Subcutaneous adipose tissue (tissue), 4 donors: Measurements from ENCODE around the gene HABP2. TPM values are rescaled to one million over a fixed set of nuclear protein-coding genes. Genes with fewer than 3 reads are reported as not detected.

ENCODE experiments used
- total RNA-seq, 4 donors: library from RNA; depleted of rRNA; stranded (reverse); fragments of >200 nt; gene quantifications; one replicate each; pipeline ENCODE4 v1.1.0, GENCODE V29; 2016
- TF ChIP-seq, protein P1 (sequence below): fragments of 450-650 bp; IDR thresholded peaks from one replicate; pipeline ENCODE4 v1.5.1; 2016; ENCODE audit warnings: low read depth, mild to moderate bottlenecking, control low read depth, antibody characterized with exemption, moderate library complexity

HABP2 gene
- total RNA-seq, 4 donors from 2014 or later: not detected

GRCh38 chr10:113534423-113534822, 18.4 kb upstream of the HABP2 start:
- TF ChIP-seq, protein P1, sequence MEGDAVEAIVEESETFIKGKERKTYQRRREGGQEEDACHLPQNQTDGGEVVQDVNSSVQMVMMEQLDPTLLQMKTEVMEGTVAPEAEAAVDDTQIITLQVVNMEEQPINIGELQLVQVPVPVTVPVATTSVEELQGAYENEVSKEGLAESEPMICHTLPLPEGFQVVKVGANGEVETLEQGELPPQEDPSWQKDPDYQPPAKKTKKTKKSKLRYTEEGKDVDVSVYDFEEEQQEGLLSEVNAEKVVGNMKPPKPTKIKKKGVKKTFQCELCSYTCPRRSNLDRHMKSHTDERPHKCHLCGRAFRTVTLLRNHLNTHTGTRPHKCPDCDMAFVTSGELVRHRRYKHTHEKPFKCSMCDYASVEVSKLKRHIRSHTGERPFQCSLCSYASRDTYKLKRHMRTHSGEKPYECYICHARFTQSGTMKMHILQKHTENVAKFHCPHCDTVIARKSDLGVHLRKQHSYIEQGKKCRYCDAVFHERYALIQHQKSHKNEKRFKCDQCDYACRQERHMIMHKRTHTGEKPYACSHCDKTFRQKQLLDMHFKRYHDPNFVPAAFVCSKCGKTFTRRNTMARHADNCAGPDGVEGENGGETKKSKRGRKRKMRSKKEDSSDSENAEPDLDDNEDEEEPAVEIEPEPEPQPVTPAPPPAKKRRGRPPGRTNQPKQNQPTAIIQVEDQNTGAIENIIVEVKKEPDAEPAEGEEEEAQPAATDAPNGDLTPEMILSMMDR: no peak

DNA sequence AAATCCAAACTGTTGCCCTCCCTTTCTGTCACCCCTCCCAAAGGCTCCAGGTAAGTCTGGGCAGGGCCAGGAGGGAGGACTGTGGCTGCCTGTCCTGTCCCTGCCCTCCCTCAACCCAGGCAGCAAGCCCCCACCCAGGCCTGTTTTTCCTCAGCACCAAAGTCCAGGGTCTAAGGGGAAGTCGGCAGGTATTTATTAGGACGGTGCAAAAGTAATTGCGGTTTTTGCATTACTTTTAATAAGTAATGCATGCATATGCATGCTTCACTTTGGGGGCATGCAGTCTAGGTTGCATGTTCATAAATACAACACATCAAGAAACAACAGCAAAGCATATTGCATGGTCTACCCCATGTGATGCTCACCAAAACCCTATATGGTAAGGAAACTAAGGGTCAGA, 15.2 kb upstream of the HABP2 start:
- TF ChIP-seq, protein P1: no peak

DNA sequence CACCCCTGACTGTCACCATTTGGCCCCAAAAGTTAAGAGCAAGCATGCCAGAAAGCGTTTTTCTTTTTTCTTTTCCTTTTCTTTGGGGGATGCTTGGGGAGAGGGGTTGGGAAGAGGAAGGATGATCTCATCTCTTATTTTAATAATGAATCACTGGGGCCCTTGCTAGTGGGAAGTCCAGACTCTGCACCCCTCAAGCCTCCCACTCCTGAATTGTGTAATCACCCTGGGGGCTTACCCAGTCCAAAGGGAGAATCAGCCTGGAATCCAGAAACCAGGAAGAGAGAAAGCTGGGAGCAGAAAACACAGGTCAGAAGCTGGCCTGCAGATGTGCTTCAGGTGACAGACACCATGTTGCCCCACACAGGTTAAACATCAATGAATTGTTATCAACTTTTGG, 14.7 kb upstream of the HABP2 start:
- TF ChIP-seq, protein P1: no peak

DNA sequence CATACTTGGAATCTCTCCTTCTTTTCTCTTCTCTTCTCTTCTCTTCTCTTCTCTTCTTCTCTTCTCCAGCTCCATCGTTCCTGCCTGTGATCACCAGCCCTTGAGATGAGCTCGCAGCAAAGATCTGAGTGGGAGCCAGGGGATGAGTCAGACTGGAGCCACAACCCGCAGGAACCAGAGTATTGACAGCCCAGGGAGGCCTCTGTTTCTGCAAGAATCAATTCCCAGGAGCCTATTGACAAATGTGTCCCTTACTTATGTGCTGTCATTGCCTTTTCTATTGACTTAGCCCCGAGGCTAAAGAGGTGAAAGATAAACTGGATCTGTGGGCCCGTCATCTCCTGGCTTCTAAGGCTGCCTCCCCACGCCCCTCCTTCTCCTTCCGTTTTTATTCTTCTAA, 13.1 kb upstream of the HABP2 start:
- TF ChIP-seq, protein P1: no peak

DNA sequence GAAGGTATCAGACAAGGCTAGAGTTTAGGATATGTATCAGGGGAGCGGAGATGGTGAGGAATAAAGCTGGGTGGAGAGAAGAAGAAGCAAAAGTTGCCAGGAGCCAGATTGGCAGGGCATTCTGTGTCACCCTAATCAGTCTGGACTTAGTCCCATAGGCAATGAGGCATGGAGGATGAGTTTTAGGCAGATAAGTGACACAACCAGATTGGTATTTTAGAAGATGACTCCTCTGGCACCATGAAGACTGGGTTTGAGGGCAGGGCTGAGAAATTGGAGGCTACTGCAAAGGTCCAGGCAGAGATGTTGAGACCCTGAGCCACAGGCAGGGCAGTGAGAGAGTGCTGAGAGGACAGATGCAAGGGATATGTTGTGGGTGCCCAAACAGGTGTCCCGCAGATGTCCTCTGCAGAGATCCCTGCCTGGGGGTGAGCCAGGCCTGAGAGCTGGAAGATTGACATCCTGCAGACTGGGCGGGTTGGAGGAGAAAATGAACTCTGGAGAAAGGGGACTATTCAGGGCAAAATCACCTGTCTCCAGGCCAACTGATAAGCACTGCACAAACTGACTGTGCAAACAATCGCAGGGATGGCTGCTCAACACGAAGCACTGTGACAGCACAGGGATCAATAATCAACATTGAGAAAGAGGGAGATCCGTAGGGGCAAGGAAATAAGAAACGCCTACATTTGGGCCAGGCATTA, 11.9 kb upstream of the HABP2 start:
- TF ChIP-seq, protein P1: no peak

DNA sequence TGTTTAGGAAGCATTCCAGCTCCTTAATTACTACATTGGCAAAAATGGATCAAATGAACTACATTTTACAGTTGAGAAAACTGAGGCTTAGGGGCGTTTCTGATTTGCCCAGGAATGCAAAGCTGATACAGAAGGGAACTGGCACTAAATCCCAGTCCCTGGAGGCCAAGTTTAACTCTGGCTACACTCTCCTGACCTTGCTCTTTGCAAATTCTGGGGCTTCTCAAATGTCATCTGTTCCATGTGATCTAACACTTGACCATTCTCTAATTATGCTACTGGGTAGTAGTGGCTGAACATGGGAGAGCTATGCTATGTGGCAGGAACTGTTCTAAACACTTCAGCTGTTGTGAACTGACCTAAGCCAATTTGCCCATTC, 11.3 kb upstream of the HABP2 start:
- TF ChIP-seq, protein P1: no peak

DNA sequence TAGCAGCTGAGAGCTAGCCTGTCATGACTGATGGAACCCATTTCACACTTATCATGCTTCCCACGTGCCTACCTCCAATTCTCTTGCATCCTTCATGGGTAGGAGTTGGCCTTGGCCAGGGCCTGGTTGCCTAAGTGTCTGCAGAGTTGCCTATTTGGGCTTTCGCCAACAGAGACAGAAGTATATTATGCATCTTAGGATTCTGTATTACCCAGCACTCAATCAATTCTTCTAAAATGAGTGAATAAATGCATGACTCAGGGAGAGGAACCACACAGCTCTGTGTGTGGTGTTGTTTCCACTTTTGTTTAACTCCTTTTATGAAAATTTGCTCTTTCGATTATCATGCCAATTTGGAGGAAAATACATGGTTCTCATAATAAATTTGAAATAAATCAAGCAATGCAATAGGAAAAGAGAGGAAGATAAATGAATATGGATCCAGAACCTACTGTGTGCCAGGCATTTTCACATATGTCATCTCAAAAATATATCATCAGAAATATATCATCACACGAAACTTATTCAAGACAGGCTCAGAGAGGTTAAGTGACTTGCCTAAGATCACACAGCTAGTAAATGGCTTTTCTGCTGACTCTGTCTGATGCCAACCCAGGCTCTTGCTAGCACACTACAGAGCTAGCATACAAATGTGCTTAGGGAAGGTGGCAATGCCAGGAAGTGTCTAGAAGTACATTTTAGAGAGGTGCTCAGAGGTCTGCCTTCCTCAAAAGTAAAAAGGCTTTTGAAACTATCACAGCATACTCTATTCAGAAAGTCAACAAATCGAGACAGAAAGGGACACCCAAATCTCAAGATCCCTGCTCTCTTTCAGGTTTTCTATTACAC, 9.5 kb upstream of the HABP2 start:
- TF ChIP-seq, protein P1: no peak
